HuH-7.5 (cell line): ENCODE data around the gene NEDD8.
"Not testable (repeated sequence)": the region's sequence is repeated elsewhere in the genome, so short reads cannot be mapped to it uniquely, and the experiment has no call there.

Experiments used
- DNase-seq: peaks from one replicate; pipeline ENCODE4 v3.0.0; 2011; ENCODE audit warnings: low spot score

Gene NEDD8

DNA sequence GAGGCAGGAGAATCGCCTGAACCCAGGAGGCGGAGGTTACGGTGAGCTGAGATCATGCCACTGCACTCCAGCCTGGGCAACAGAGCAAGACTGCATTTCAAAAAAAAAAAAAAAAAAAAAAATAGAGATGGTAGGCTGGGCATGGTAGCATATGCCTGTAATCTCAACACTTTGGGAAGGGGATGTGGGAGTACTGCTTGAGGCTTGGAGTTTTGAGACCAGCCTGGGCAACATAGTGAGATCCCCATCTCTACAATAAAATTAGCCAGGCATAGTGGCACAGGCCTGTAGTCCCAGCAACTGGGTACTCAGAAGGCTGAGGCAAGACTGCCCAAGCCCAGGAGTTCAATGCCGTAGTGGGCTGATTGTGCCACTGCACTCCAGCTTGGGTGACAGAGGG is 9.2 kb downstream of the NEDD8 start:
- not testable (repeated sequence) for DNase-seq

DNA sequence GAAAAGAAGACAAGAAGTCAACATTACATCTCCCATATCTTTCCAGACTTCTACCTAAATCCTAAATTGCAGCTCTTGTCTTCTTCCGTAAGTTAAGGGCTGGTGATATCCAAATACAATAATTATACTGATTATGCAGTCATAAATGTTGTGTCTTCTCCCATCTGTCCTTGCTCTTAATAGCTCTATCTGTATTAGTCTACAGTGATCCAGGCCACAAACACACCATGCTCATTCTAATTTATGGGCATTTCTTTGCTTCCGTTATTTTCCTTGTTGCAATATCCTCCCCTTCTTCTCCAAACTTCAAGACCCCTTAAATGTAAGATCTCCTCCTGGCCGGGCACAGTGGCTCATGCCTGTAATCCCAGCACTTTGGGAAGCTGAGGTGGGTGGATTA is 12.6 kb downstream of the NEDD8 start:
- no peak for DNase-seq

GRCh38 chr14:24219080-24219479 is 13.1 kb downstream of the NEDD8 start:
- DNase-seq: no peak

GRCh38 chr14:24216876-24217275 is 15.3 kb downstream of the NEDD8 start:
- not testable (repeated sequence) for DNase-seq

DNA sequence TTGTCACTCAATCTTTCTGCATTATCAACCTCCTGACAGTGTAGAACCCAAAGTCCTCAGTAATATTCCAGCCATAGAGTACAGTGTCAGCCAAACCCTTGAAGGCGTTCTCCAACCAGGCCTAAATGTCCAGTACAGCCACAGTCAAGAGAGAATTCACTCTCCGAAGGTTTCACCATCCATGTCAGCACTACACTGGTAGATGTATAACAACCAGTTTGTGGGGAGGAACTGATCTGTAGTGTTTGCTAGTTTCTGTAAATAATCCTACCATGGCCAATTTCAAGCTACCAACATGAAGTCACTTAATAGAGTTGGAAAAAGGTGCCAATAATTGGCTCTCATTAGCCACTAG is 15.8 kb downstream of the NEDD8 start:
- DNase-seq: no peak

DNA sequence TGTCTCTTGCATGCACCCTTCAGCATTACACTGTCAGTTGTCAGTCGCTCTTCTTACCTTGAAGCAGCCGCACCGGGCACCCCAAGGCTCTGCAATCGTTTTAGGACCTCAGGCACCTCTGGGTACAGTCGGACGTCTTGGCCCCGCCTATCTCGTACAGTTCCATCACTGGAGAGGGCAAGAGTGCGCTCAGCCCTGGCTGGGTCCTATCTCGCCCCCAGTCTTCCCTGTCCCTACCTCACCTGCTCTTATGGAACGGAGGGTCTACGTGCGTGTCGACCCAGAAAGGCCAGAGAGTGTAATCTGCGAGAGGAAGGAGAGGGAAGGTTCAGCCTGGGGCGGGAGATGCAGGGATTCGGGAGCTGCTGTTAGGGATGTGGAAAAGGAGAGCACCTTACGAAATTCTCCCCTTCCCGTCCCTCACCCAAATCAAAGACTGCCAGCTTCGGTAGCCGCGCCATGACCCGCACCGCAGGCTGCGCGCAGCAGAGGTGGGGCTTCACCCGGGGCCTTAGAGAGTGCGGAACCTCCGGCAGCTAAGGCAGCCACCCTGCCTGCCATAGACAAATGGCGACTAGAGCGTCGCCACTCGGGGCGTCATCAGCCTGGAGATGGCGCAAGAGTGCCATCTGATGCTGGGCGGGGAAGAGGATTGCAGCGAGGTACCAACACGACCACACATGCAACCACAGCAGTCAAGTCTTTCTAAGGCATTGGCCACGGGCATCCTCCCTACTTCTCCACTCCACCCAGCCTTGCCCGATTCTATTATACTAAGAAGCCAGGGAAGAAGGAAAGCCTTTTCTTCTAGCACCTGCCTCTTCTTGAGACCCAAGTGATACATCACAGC is 16.4 kb downstream of the NEDD8 start, which contains the start of gene MDP1:
MDP1 (minus strand) TSS at position 572 of the 850 bp plus-strand sequence; CDS start at position 461, 111 bp downstream.
- peak; percentile 82 for DNase-seq

- DNase-seq: no peak
These were observed 18.1 kb downstream of the NEDD8 start for GRCh38 chr14:24213866-24214662.

DNA sequence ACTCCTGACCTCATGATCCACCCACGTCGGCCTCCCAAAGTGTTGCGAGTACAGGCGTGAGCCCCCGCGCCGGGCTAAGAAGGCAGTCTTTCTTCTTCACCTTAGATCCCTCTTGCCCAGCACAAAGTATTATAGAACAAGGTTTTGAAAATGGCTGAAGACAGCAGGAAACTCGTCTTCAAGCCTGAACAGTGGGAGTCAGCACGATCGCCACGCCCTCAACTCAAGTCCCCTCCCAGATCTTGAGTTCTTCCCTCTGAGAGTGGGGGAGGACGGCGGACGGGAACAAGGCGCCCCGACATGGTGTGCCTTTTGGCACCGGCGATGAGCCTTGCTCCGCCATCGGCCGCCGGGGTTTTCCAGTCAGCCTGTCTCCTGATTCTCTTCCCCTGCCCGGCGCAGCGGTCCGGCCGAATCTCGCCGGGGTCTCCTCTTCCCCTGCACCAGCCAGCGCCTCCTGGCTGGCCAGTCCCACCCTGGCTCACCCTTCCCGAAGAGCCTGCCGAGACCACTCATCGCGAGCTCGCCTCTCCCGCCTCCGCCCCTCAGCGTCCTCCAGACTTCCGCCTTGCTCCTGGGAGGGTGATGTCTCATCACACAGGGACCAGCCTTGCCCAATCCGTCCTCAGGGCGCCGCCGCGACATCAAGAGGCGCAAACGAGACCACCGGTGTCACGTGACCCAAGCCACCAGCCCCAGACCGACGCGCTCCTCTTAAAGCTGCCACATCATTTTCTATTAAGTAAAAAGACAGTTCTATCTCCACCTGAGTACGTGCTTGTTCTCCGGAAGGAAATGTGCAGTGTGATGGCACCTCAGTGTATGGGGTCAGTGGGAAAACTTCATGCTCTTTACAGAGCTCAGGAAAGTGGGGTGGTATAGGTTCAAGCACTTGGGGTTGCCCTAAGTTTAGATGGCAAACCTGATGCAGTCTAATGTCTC is 19.0 kb downstream of the NEDD8 start, which contains the start of gene CHMP4A:
CHMP4A (minus strand) TSS at position 565 of the 942 bp plus-strand sequence; CDS start at position 516, 49 bp downstream.
- peak; percentile 95 for DNase-seq

DNA sequence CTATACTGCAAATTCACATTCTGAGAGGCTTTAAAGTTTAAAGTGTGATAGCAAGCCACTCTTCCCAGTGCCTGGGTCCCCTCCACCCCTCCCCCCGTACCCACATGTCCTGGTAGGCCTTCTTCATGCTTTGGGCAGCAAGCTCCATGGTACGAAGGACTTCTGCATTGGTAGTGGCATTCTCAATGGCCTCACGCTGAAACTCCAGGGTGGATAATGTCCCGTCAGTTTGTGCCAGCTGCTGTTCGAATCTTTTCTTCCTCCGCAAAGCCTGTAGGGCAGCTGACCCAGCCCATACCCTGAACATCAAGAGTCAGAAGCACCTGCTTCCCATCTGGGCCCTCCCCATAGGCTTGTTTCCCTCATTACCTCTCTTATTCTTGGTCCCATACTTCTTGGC is 20.9 kb downstream of the NEDD8 start:
- no peak for DNase-seq

GRCh38 chr14:24207625-24208024 is 24.5 kb downstream of the NEDD8 start:
- no peak for DNase-seq

- no peak for DNase-seq
These were observed 25.0 kb downstream of the NEDD8 start for GRCh38 chr14:24207104-24207551.

DNA sequence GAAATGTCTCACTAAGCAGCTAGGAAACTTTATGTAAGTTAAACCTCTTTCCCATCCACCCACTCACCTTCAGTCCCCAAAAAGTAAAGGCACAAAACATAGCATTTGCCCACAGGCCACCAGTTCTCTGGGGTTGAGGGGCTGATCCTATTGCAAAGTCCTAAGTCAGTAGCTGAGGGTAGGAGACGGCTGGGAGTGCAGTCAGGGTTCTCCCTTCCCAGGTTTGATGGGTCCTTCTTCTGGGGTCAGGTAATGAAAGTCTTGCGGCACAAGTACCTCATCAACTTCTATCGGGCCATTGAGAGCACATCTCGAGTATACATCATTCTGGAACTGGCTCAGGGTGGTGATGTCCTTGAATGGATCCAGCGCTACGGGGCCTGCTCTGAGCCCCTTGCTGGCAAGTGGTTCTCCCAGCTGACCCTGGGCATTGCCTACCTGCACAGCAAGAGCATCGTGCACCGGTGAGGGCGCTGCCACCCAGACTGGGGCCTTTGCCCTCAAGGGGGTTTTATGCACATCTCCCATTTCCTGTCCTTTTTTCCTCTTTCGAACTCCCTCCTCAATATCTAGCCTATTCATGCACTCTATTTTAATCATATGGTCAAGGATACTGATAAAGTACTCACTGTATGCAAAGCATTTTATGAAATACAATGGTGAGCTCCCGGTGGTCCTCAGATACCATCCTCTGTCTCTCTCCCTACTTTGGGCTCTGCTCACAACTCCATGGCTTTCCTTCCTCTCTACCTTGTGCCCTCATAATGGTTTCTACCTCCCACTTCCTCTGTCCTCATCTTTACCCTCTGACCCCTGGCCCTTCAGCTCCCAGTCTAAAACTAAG is 25.7 kb downstream of the NEDD8 start:
- peak; percentile 2 for DNase-seq

DNA sequence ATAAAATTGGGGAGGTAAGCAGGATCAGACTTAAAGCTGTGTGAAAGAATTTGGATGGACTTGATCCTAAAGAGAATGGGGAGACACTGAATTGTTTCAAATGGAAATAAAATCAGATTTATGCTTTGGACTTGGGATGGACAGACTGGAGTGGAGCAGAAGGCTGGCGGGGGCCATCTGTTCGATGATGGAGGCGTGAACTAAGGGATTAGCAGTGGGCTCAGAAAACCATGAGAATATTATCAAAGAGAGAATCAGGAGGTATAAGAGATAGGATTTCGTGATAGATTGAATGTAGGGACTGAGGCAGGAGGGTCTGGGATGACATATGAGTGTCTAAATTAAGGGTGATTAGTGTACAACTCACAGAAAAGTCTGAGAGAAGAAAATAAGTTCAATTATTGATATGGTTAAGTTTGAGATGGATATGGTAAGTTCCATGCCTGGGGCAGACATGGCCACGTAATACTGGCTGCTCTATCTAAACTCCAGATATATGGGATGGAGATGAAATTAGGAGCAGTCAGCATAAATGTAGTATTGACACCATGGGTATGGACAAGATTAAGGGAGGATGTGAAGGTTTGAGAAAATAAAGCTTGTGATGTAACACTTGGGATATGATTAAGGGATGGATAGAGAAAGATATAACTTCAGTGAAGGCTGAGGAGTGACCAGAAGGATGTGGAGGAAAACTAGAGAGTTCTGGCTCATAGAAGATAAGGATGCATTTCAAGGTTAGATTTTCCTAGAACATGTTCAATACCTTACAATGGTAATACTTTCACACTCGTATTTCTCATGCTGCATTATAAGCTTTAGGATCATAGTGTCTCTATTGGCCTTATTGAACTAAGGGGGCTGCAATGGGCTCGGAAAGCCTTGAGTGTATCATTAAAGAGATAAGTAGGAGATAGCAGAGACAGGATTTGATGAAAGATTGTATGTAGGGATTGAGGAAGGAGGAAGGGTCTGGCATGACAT is 27.7 kb downstream of the NEDD8 start:
- DNase-seq: peak; percentile 3

GRCh38 chr14:24203249-24203886 is 28.8 kb downstream of the NEDD8 start:
- not testable (repeated sequence) for DNase-seq

DNA sequence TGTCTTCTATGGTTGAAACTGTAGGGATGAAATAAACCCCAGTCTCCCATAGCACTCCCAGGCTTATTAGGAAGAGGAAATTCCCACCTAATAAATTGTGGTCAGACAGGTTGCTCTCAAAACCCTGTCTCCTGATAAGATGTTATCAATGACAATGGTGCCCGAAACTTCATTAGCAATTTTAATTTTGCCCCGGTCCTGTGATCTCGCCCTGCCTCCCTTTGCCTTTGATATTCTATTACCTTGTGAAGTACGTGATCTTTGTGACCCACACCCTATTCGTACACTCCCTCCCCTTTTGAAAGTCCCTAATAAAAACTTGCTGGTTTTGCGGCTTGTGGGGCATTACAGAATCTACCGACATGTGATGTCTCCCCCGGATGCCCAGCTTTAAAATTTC is 29.6 kb downstream of the NEDD8 start:
- DNase-seq: not testable (repeated sequence)

DNA sequence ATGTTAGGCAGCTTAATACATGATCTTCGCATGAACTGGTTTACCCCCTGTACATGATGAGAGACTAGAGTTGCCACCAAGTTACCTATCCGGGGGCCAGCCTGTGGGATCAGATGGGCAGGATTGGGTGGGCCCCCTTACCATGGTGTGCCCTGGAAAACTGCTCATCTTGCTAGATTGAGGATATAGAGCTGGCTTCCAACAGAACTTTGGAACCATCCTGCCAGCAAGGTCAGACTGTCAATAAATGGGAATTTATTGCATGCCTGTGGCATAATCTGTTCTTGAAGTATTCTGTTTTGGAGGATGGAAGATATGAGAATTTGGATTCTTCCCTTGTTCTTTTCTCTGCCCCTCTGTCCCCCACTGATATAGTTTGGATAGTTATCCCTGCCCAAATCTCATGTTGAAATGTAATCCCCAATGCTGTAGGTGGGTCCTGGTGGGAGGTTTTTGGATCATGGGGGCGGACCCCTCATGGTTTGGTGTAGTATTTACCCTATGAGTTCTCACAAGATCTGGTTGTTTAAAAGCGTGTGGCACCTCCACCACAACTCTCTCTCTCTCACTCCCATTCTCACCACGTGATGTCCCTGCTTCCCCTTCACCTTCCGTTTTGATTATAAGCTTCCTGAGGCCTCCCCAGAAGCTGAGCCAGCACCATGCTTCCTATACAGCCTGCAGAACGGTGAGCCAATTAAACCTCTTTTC is 33.2 kb downstream of the NEDD8 start:
- DNase-seq: no peak

- no peak for DNase-seq
These were observed 35.1 kb downstream of the NEDD8 start for GRCh38 chr14:24197056-24197450.
